NOMO-1 treated with DMSO at 0.1 percent for 48 hours (cell line): ENCODE results near the gene ATP9A.
"Not testable (repeated sequence)": the region's sequence is repeated elsewhere in the genome, so short reads cannot be mapped to it uniquely, and the experiment has no call there.

ENCODE experiments used
- DNase-seq: peaks from one replicate; lab custom pipeline; 2025; ENCODE audit not compliant: unreplicated experiment; lab: John Stamatoyannopoulos, UW

Gene ATP9A

GRCh38 chr20:51583499-51583898, 184.7 kb downstream of the ATP9A start:
- DNase-seq: no peak

GRCh38 chr20:51583073-51583472, 185.1 kb downstream of the ATP9A start:
- no peak for DNase-seq

- DNase-seq: no peak
These were observed 186.6 kb downstream of the ATP9A start for GRCh38 chr20:51581571-51581970.

GRCh38 chr20:51579137-51579536, 189.1 kb downstream of the ATP9A start:
- DNase-seq: no peak

GRCh38 chr20:51578145-51578459, 190.1 kb downstream of the ATP9A start:
- DNase-seq: no peak

GRCh38 chr20:51577432-51578144, 190.6 kb downstream of the ATP9A start:
- DNase-seq: no peak

- no peak for DNase-seq
These were observed 192.7 kb downstream of the ATP9A start for GRCh38 chr20:51575486-51575885.

- DNase-seq: no peak
These were observed 193.7 kb downstream of the ATP9A start for GRCh38 chr20:51574248-51575033.

GRCh38 chr20:51573576-51574243, 194.5 kb downstream of the ATP9A start:
- DNase-seq: no peak

- DNase-seq: no peak
These were observed 196.8 kb downstream of the ATP9A start for GRCh38 chr20:51571460-51571794.

GRCh38 chr20:51570739-51571459, 197.3 kb downstream of the ATP9A start:
- DNase-seq: no peak

GRCh38 chr20:51569815-51570738, 198.1 kb downstream of the ATP9A start:
- no peak for DNase-seq

GRCh38 chr20:51568533-51568932, 199.7 kb downstream of the ATP9A start:
- DNase-seq: not testable (repeated sequence)

GRCh38 chr20:51567622-51568021, 200.6 kb downstream of the ATP9A start:
- no peak for DNase-seq

- no peak for DNase-seq
These were observed 201.6 kb downstream of the ATP9A start for GRCh38 chr20:51566594-51566993.

GRCh38 chr20:51565298-51566144, 202.7 kb downstream of the ATP9A start:
- DNase-seq: peak; percentile 73

GRCh38 chr20:51563486-51564332, 204.5 kb downstream of the ATP9A start:
- no peak for DNase-seq

GRCh38 chr20:51563174-51563485, 205.1 kb downstream of the ATP9A start:
- no peak for DNase-seq
